Vagina (tissue), 2 donors: ENCODE data around the gene CCNQ.

ENCODE experiments used
- POLR2A ChIP-seq, 2 donors: fragments of 450-650 bp; IDR thresholded peaks; one replicate each; pipeline ENCODE4 v1.6.1; 2017; ENCODE audit warnings: antibody characterized with exemption in 2 of 2, mild to moderate bottlenecking in 2 of 2, moderate library complexity in 2 of 2
- TF ChIP-seq, protein P1 (sequence below), 3 experiments: fragments of 450-650 bp in 2 of 3; fragments of 200-600 bp in 1 of 3; sonication (generic) in 1 of 3; IDR thresholded peaks; one replicate each; pipeline ENCODE4 v1.5.1; 2017 to 2019; ENCODE audit warnings: antibody characterized with exemption in 3 of 3, mild to moderate bottlenecking in 2 of 3, moderate library complexity in 2 of 3

DNA sequence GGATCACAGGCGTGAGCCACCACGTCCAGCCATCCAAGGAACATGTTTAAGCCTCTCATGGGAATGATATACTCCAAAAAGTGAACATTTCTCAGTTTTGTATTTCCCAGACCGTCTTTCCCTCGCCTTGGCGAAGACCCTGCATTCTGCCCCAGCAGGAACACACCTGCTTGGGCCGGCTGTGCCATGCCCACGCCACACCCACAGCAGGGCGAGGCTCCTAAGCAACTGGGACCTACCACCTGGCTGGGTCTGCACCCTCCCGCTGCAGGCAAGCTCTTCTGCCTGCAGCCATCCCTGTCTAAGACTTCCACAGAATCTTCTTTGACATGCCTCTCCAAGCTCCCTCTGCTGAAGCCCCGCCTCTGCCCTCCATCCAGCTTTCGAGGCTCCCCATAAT lies 3.6 kb downstream of the CCNQ start:
- TF ChIP-seq, protein P1, sequence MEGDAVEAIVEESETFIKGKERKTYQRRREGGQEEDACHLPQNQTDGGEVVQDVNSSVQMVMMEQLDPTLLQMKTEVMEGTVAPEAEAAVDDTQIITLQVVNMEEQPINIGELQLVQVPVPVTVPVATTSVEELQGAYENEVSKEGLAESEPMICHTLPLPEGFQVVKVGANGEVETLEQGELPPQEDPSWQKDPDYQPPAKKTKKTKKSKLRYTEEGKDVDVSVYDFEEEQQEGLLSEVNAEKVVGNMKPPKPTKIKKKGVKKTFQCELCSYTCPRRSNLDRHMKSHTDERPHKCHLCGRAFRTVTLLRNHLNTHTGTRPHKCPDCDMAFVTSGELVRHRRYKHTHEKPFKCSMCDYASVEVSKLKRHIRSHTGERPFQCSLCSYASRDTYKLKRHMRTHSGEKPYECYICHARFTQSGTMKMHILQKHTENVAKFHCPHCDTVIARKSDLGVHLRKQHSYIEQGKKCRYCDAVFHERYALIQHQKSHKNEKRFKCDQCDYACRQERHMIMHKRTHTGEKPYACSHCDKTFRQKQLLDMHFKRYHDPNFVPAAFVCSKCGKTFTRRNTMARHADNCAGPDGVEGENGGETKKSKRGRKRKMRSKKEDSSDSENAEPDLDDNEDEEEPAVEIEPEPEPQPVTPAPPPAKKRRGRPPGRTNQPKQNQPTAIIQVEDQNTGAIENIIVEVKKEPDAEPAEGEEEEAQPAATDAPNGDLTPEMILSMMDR (IDR thresholded peaks at IDR 0.05): no peak
- no peak for TF ChIP-seq POLR2A (IDR thresholded peaks at IDR 0.05)
